Chondrocyte (in vitro differentiated cells): ENCODE measurements around the gene PLEKHG4. TPM values are rescaled to one million over a fixed set of nuclear protein-coding genes. Genes with fewer than 3 reads are reported as not detected.
A peak's percentile ranks its signal among the peaks of the same experiment; 100 is the strongest.

ENCODE experiments used
- DNase-seq: peaks from one replicate; pipeline ENCODE4 v3.0.0; 2021; ENCODE audit warnings: mixed read lengths, low spot score
- H3K27ac Mint-ChIP-seq: one replicate; pipeline ENCODE4 v1.8.0; 2021; ENCODE audit warnings: mild to moderate bottlenecking, moderate library complexity, mixed read lengths; ENCODE audit not compliant: unreplicated experiment
- H3K27me3 Mint-ChIP-seq: 2 replicates; pipeline ENCODE4 v1.8.0; 2021; ENCODE audit warnings: low read depth, mixed read lengths
- H3K36me3 Mint-ChIP-seq: 2 replicates; pipeline ENCODE4 v1.8.0; 2021; ENCODE audit warnings: low read depth, mixed read lengths
- H3K4me1 Mint-ChIP-seq: 2 replicates; pipeline ENCODE4 v1.8.0; 2021; ENCODE audit warnings: low read depth, mild to moderate bottlenecking, mixed read lengths
- H3K4me3 Mint-ChIP-seq: one replicate; pipeline ENCODE4 v1.8.0; 2021; ENCODE audit warnings: mild to moderate bottlenecking, moderate library complexity, mixed read lengths; ENCODE audit not compliant: unreplicated experiment
- H3K9me3 Mint-ChIP-seq: 2 replicates; pipeline ENCODE4 v1.8.0; 2021; ENCODE audit warnings: low read depth, mixed read lengths
- total RNA-seq: library from RNA; stranded (reverse); gene quantifications from 3 replicates; pipeline ENCODE4 v1.2.1, GENCODE V29; 2021
- TF ChIP-seq, protein P1 (sequence below): fragments of 200-600 bp; sonication (generic); IDR thresholded peaks from 2 replicates; pipeline ENCODE4 v1.5.0; 2021; ENCODE audit warnings: antibody characterized with exemption, mild to moderate bottlenecking, moderate library complexity

PLEKHG4 gene
- total RNA-seq, 1 donor from 2014 or later: 22.4 TPM

GRCh38 chr16:67298277-67298676 lies 18.9 kb downstream of the PLEKHG4 start:
- peaks cover 53% of the 10 kb centered on the region for H3K4me1 Mint-ChIP-seq
- H3K36me3 Mint-ChIP-seq: no peaks in the 10 kb centered on the region
- no peaks in the 10 kb centered on the region for H3K9me3 Mint-ChIP-seq
- peak; percentile 28 for DNase-seq
- TF ChIP-seq, protein P1, sequence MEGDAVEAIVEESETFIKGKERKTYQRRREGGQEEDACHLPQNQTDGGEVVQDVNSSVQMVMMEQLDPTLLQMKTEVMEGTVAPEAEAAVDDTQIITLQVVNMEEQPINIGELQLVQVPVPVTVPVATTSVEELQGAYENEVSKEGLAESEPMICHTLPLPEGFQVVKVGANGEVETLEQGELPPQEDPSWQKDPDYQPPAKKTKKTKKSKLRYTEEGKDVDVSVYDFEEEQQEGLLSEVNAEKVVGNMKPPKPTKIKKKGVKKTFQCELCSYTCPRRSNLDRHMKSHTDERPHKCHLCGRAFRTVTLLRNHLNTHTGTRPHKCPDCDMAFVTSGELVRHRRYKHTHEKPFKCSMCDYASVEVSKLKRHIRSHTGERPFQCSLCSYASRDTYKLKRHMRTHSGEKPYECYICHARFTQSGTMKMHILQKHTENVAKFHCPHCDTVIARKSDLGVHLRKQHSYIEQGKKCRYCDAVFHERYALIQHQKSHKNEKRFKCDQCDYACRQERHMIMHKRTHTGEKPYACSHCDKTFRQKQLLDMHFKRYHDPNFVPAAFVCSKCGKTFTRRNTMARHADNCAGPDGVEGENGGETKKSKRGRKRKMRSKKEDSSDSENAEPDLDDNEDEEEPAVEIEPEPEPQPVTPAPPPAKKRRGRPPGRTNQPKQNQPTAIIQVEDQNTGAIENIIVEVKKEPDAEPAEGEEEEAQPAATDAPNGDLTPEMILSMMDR: no peak
- H3K4me3 Mint-ChIP-seq: no peak overlapping the region
- H3K27me3 Mint-ChIP-seq: no peaks in the 10 kb centered on the region
- H3K27ac Mint-ChIP-seq: no peak overlapping the region

DNA sequence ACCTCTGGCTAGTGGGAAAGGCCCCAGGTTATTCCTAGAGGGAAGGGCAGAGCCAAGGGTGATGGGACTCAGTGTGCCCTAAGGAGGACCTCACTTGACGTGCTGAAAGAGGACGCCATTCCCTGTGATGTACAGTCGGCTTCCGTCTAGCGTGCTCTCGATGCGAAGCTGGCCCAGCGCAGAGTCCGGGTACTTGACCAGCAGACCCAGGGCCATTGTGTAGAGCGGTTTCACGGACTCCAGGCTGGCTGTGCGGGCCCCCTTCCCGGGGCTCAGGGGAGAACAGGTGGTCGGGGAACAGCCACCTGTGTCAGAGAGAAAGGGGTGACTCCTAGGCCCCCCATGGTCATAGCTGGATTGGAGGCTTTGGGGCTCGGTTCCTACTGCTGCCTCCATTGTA lies 19.9 kb downstream of the PLEKHG4 start:
- H3K9me3 Mint-ChIP-seq: no peaks in the 10 kb centered on the region
- H3K27me3 Mint-ChIP-seq: no peaks in the 10 kb centered on the region
- peaks cover 58% of the 10 kb centered on the region for H3K4me1 Mint-ChIP-seq
- no peak overlapping the region for H3K4me3 Mint-ChIP-seq
- no peak overlapping the region for H3K27ac Mint-ChIP-seq
- TF ChIP-seq, protein P1: no peak
- DNase-seq: peak; percentile 82
- H3K36me3 Mint-ChIP-seq: no peaks in the 10 kb centered on the region

- Mint-ChIP-seq H3K36me3 (no peaks in the 10 kb centered on the region), H3K4me3 (no peak overlapping the region), H3K4me1 (peaks cover 40% of the 10 kb centered on the region), H3K27me3 (no peaks in the 10 kb centered on the region), H3K27ac (no peak overlapping the region), H3K9me3 (no peaks in the 10 kb centered on the region)
- DNase-seq: peak; percentile 85
- TF ChIP-seq, protein P1: no peak
Measured at GRCh38 chr16:67301080-67301782, 21.9 kb downstream of the PLEKHG4 start.

DNA sequence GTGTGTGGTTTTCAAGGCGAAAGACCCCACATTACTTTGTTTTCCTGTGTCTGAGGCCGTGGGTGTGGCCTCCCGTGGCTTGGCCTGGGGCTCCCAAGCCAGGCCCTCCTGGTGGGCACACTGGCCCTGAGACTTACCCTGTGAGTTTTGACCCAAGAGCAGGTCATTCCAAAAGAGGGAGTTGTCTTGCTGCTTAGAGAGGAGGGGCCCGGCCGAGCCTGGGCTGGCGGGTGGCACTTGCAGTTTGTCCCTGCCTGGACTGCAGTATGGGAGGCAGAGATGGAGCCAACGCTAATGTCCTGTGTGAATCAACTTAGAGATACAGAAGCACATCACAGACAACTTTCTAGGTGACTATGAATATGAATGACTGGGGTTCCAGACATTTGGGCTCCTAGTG lies 22.7 kb downstream of the PLEKHG4 start:
- Mint-ChIP-seq H3K9me3 (no peaks in the 10 kb centered on the region), H3K36me3 (no peaks in the 10 kb centered on the region), H3K27ac (no peak overlapping the region), H3K4me1 (peaks cover 31% of the 10 kb centered on the region), H3K4me3 (no peak overlapping the region), H3K27me3 (no peaks in the 10 kb centered on the region)
- TF ChIP-seq, protein P1: no peak
- peak; percentile 60 for DNase-seq

- H3K36me3 Mint-ChIP-seq: no peaks in the 10 kb centered on the region
- no peak overlapping the region for H3K27ac Mint-ChIP-seq
- no peak overlapping the region for H3K4me3 Mint-ChIP-seq
- H3K4me1 Mint-ChIP-seq: peaks cover 27% of the 10 kb centered on the region
- peak; percentile 41 for DNase-seq
- H3K9me3 Mint-ChIP-seq: no peaks in the 10 kb centered on the region
- TF ChIP-seq, protein P1: no peak
- H3K27me3 Mint-ChIP-seq: no peaks in the 10 kb centered on the region
Measured at GRCh38 chr16:67302970-67303369, 23.6 kb downstream of the PLEKHG4 start.
